Measurements from ENCODE around the gene SCLY.

The SCLY gene

GRCh38 chr2:238023608-238024007 is 37.2 kb upstream of the SCLY start:
- WGBS, 2 donors (ENCODE audit: extremely low coverage in 2 of 2, insufficient read length in 2 of 2, insufficient replicate concordance in 1 of 2) = no CpG with 5 or more reads among the region's 2 CpGs
- no peaks in the 10 kb centered on the region for H3K79me1 ChIP-seq (ENCODE audit: low read depth, low read length)
- no peak overlapping the region for H3K9ac ChIP-seq (ENCODE audit: low read depth, low read length, poor library complexity)
- no peak overlapping the region for H2BK5ac ChIP-seq (ENCODE audit: low read length)
- H2BK15ac ChIP-seq (ENCODE audit: low read length) = no peak overlapping the region
- H3K18ac ChIP-seq (ENCODE audit: low read length) = no peak overlapping the region
- no peak overlapping the region for H3K4me2 ChIP-seq (ENCODE audit: insufficient read depth, low read length, poor library complexity, severe bottlenecking)
- H3K14ac ChIP-seq (ENCODE audit: low read length) = no peak overlapping the region
- no peak overlapping the region for H2BK120ac ChIP-seq (ENCODE audit: low read depth, low read length)
- peaks cover 7 to 50% of the 10 kb centered on the region in 2 donors for H3K36me3 ChIP-seq (replicated peaks in 1 of 2; ENCODE audit: control insufficient read depth in 2 of 2, insufficient read depth in 2 of 2, low read length in 2 of 2)
- H3K4me3 ChIP-seq (ENCODE audit: low read length in 2 of 2) = no peak overlapping the region
- H3K27ac ChIP-seq (replicated peaks; ENCODE audit: low read length) = no peak overlapping the region
- H3K4ac ChIP-seq (ENCODE audit: low read length) = no peak overlapping the region
- H2AFZ ChIP-seq (ENCODE audit: low read length) = no peak overlapping the region
- H2BK12ac ChIP-seq (ENCODE audit: low read length) = no peak overlapping the region
- H4K8ac ChIP-seq (ENCODE audit: low read depth, low read length) = no peak overlapping the region
- H3K9me3 ChIP-seq (replicated peaks in 1 of 2; ENCODE audit: control insufficient read depth in 2 of 2, insufficient read depth in 1 of 2, low read depth in 1 of 2, low read length in 2 of 2) = no peaks in the 10 kb centered on the region
- no peak overlapping the region for H4K91ac ChIP-seq (ENCODE audit: low read depth, low read length, poor library complexity)
- no peak for DNase-seq (ENCODE audit: low spot score)
- H2AK5ac ChIP-seq (ENCODE audit: low read depth, low read length) = no peak overlapping the region
- H3K27me3 ChIP-seq (ENCODE audit: control insufficient read depth in 3 of 3, insufficient read depth in 3 of 3, low read depth in 1 of 3, low read length in 3 of 3) = no peaks in the 10 kb centered on the region
- no peak overlapping the region for H3K23ac ChIP-seq (ENCODE audit: low read depth, low read length, poor library complexity)
- H3K4me1 ChIP-seq (ENCODE audit: control insufficient read depth in 2 of 2, insufficient read depth in 1 of 2, low read depth in 1 of 2, low read length in 2 of 2) = no peaks in the 10 kb centered on the region

- H3K9ac ChIP-seq (ENCODE audit: low read depth, low read length, poor library complexity) = no peak overlapping the region
- no peak overlapping the region for H2AFZ ChIP-seq (ENCODE audit: low read length)
- H4K8ac ChIP-seq (ENCODE audit: low read depth, low read length) = no peak overlapping the region
- H2BK15ac ChIP-seq (ENCODE audit: low read length) = no peak overlapping the region
- no peak overlapping the region for H2BK120ac ChIP-seq (ENCODE audit: low read depth, low read length)
- WGBS, 2 donors (ENCODE audit: extremely low coverage in 2 of 2, insufficient read length in 2 of 2, insufficient replicate concordance in 1 of 2) = no CpG with 5 or more reads among the region's 8 CpGs
- H3K27ac ChIP-seq (replicated peaks; ENCODE audit: low read length) = no peak overlapping the region
- no peak overlapping the region for H3K23ac ChIP-seq (ENCODE audit: low read depth, low read length, poor library complexity)
- no peak overlapping the region for H3K18ac ChIP-seq (ENCODE audit: low read length)
- no peaks in the 10 kb centered on the region for H3K4me1 ChIP-seq (ENCODE audit: control insufficient read depth in 2 of 2, insufficient read depth in 1 of 2, low read depth in 1 of 2, low read length in 2 of 2)
- no peak overlapping the region for H3K4me2 ChIP-seq (ENCODE audit: insufficient read depth, low read length, poor library complexity, severe bottlenecking)
- H3K9me3 ChIP-seq (replicated peaks in 1 of 2; ENCODE audit: control insufficient read depth in 2 of 2, insufficient read depth in 1 of 2, low read depth in 1 of 2, low read length in 2 of 2) = no peaks in the 10 kb centered on the region
- no peak for DNase-seq (ENCODE audit: low spot score)
- no peak overlapping the region for H3K4ac ChIP-seq (ENCODE audit: low read length)
- no peak overlapping the region for H2BK12ac ChIP-seq (ENCODE audit: low read length)
- no peaks in the 10 kb centered on the region for H3K27me3 ChIP-seq (ENCODE audit: control insufficient read depth in 3 of 3, insufficient read depth in 3 of 3, low read depth in 1 of 3, low read length in 3 of 3)
- no peak overlapping the region for H2AK5ac ChIP-seq (ENCODE audit: low read depth, low read length)
- H3K36me3 ChIP-seq (replicated peaks in 1 of 2; ENCODE audit: control insufficient read depth in 2 of 2, insufficient read depth in 2 of 2, low read length in 2 of 2) = peaks cover 7 to 44% of the 10 kb centered on the region in 2 donors
- H3K4me3 ChIP-seq (ENCODE audit: low read length in 2 of 2) = no peak overlapping the region
- H3K14ac ChIP-seq (ENCODE audit: low read length) = no peak overlapping the region
- no peak overlapping the region for H4K91ac ChIP-seq (ENCODE audit: low read depth, low read length, poor library complexity)
- H2BK5ac ChIP-seq (ENCODE audit: low read length) = no peak overlapping the region
- no peaks in the 10 kb centered on the region for H3K79me1 ChIP-seq (ENCODE audit: low read depth, low read length)
Measured at GRCh38 chr2:238024986-238025385, 35.8 kb upstream of the SCLY start.

DNA sequence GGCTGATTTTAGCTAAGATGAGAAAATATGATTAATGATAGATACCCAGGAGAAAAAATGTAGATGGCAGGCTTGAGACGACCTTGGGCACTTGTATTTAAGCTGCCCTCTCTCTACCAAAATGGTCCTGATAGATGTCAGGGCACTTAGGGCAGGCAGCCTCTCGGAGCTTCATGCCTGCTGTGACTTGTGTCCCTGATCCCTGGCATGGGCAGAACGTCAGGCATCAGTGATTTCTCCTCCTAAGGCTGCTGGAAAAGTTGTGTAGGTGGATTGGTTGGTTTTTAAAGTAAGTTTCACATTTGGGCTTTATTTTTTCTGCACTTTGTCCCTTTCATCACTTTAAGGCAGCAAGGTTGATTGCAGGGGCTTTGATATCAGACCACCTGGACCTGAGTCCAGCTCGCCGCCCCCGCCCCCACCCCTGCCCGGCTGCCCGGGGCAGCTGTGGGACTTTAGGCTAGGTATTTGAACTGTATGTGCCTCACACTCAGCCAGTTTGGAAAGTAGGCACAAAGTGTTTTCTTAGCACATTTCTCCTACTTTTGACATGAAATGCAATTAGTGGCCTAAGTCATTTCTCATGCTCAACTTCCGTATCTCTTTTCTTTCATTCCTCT is 35.0 kb upstream of the SCLY start:
- Histone ChIP-seq H3K27ac (replicated peaks; ENCODE audit: low read length) (no peak overlapping the region), H2BK15ac (ENCODE audit: low read length) (no peak overlapping the region), H3K36me3 (replicated peaks in 1 of 2; ENCODE audit: control insufficient read depth in 2 of 2, insufficient read depth in 2 of 2, low read length in 2 of 2) (peaks cover 11 to 44% of the 10 kb centered on the region in 2 donors), H4K91ac (ENCODE audit: low read depth, low read length, poor library complexity) (no peak overlapping the region), H3K9ac (ENCODE audit: low read depth, low read length, poor library complexity) (no peak overlapping the region), H3K18ac (ENCODE audit: low read length) (no peak overlapping the region), H2BK12ac (ENCODE audit: low read length) (no peak overlapping the region), H2BK120ac (ENCODE audit: low read depth, low read length) (no peak overlapping the region), H2AK5ac (ENCODE audit: low read depth, low read length) (no peak overlapping the region), H3K14ac (ENCODE audit: low read length) (no peak overlapping the region), H3K27me3 (ENCODE audit: control insufficient read depth in 3 of 3, insufficient read depth in 3 of 3, low read depth in 1 of 3, low read length in 3 of 3) (no peaks in the 10 kb centered on the region), H3K23ac (ENCODE audit: low read depth, low read length, poor library complexity) (no peak overlapping the region), H3K4ac (ENCODE audit: low read length) (no peak overlapping the region), H3K4me2 (ENCODE audit: insufficient read depth, low read length, poor library complexity, severe bottlenecking) (no peak overlapping the region), H3K79me1 (ENCODE audit: low read depth, low read length) (no peaks in the 10 kb centered on the region), H2BK5ac (ENCODE audit: low read length) (no peak overlapping the region), H3K4me1 (ENCODE audit: control insufficient read depth in 2 of 2, insufficient read depth in 1 of 2, low read depth in 1 of 2, low read length in 2 of 2) (no peaks in the 10 kb centered on the region), H4K8ac (ENCODE audit: low read depth, low read length) (no peak overlapping the region), H3K9me3 (replicated peaks in 1 of 2; ENCODE audit: control insufficient read depth in 2 of 2, insufficient read depth in 1 of 2, low read depth in 1 of 2, low read length in 2 of 2) (no peaks in the 10 kb centered on the region), H2AFZ (ENCODE audit: low read length) (no peak overlapping the region), H3K4me3 (ENCODE audit: low read length in 2 of 2) (no peak overlapping the region)
- WGBS, 2 donors (ENCODE audit: extremely low coverage in 2 of 2, insufficient read length in 2 of 2, insufficient replicate concordance in 1 of 2) = no CpG with 5 or more reads among the region's 9 CpGs
- no peak for DNase-seq (ENCODE audit: low spot score)

- H2BK5ac ChIP-seq (ENCODE audit: low read length) = no peak overlapping the region
- no peak overlapping the region for H4K8ac ChIP-seq (ENCODE audit: low read depth, low read length)
- H2BK15ac ChIP-seq (ENCODE audit: low read length) = no peak overlapping the region
- no peak overlapping the region for H2AK5ac ChIP-seq (ENCODE audit: low read depth, low read length)
- peaks cover 12 to 50% of the 10 kb centered on the region in 2 donors for H3K36me3 ChIP-seq (replicated peaks in 1 of 2; ENCODE audit: control insufficient read depth in 2 of 2, insufficient read depth in 2 of 2, low read length in 2 of 2)
- no peak overlapping the region for H2AFZ ChIP-seq (ENCODE audit: low read length)
- H3K14ac ChIP-seq (ENCODE audit: low read length) = no peak overlapping the region
- no peaks in the 10 kb centered on the region for H3K9me3 ChIP-seq (replicated peaks in 1 of 2; ENCODE audit: control insufficient read depth in 2 of 2, insufficient read depth in 1 of 2, low read depth in 1 of 2, low read length in 2 of 2)
- no peak for DNase-seq (ENCODE audit: low spot score)
- H3K4me1 ChIP-seq (ENCODE audit: control insufficient read depth in 2 of 2, insufficient read depth in 1 of 2, low read depth in 1 of 2, low read length in 2 of 2) = no peaks in the 10 kb centered on the region
- H4K91ac ChIP-seq (ENCODE audit: low read depth, low read length, poor library complexity) = no peak overlapping the region
- H3K9ac ChIP-seq (ENCODE audit: low read depth, low read length, poor library complexity) = no peak overlapping the region
- no peak overlapping the region for H2BK12ac ChIP-seq (ENCODE audit: low read length)
- WGBS, 2 donors (ENCODE audit: extremely low coverage in 2 of 2, insufficient read length in 2 of 2, insufficient replicate concordance in 1 of 2) = no CpG with 5 or more reads among the region's 4 CpGs
- H3K4me3 ChIP-seq (ENCODE audit: low read length in 2 of 2) = no peak overlapping the region
- no peaks in the 10 kb centered on the region for H3K79me1 ChIP-seq (ENCODE audit: low read depth, low read length)
- no peaks in the 10 kb centered on the region for H3K27me3 ChIP-seq (ENCODE audit: control insufficient read depth in 3 of 3, insufficient read depth in 3 of 3, low read depth in 1 of 3, low read length in 3 of 3)
- H3K4me2 ChIP-seq (ENCODE audit: insufficient read depth, low read length, poor library complexity, severe bottlenecking) = no peak overlapping the region
- H3K23ac ChIP-seq (ENCODE audit: low read depth, low read length, poor library complexity) = no peak overlapping the region
- no peak overlapping the region for H3K27ac ChIP-seq (replicated peaks; ENCODE audit: low read length)
- H2BK120ac ChIP-seq (ENCODE audit: low read depth, low read length) = no peak overlapping the region
- H3K18ac ChIP-seq (ENCODE audit: low read length) = no peak overlapping the region
- H3K4ac ChIP-seq (ENCODE audit: low read length) = no peak overlapping the region
Measured at GRCh38 chr2:238027058-238027457, 33.7 kb upstream of the SCLY start.

Measured in neuronal stem cell (in vitro differentiated cells).